NCI-H460 (cell line): ENCODE measurements around the gene ZNF772. TPM values are rescaled to one million over a fixed set of nuclear protein-coding genes. Genes with fewer than 3 reads are reported as not detected.
"Not testable (repeated sequence)": the region's sequence is repeated elsewhere in the genome, so short reads cannot be mapped to it uniquely, and the experiment has no call there.

Source experiments
- DNase-seq: peaks from one replicate; pipeline ENCODE4 v3.0.0-alpha.2; 2016; ENCODE audit warnings: low read depth; ENCODE audit errors: extremely low read depth
- polyA plus RNA-seq: library from polyadenylated mRNA; depleted of rRNA; stranded (reverse); fragments of >200 nt; gene quantifications from 2 replicates; pipeline ENCODE4 v1.2.3, GENCODE V29; 2014; cell fraction: nucleus; rRNA removed
- total RNA-seq: library from RNA; depleted of rRNA; stranded (reverse); fragments of >200 nt; shearing (Covaris generic); gene quantifications from 2 replicates; pipeline ENCODE4 v1.2.3, GENCODE V29; 2014; rRNA removed

The ZNF772 gene
- 6.1 and 9.4 TPM in 2 replicates for total RNA-seq
- polyA plus RNA-seq: 3.4 and 11.5 TPM in 2 replicates

- peak; percentile 86 for DNase-seq
These were observed at the start of gene ZNF772 for GRCh38 chr19:57477191-57478008. ZNF772 (minus strand) TSS chr19:57477566; CDS start chr19:57477309, 257 bp downstream.

GRCh38 chr19:57518021-57518420 lies 40.7 kb upstream of the ZNF772 start:
- DNase-seq: not testable (repeated sequence)

- DNase-seq: no peak
These were observed 37.9 kb upstream of the ZNF772 start for GRCh38 chr19:57515255-57515654.

DNA sequence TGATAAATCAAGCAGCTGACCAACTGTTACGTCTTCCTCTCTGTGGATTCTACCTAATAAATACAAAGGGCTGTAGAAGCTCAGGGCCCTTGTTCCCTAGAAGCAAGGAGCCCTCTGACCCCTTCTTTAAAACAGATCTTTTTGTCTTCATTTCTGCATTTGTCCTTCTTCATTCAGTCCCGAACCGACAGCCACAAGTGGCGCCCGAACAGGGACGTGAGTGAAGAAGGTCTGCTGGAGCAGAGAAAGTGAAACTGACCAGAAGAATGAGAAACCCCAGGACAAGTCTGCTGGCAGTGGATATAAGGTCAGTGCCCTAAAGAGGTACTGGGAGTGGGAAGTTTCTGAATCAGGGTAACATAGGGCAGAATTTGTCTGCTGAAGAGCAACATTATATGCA lies 35.5 kb upstream of the ZNF772 start:
- no peak for DNase-seq

DNA sequence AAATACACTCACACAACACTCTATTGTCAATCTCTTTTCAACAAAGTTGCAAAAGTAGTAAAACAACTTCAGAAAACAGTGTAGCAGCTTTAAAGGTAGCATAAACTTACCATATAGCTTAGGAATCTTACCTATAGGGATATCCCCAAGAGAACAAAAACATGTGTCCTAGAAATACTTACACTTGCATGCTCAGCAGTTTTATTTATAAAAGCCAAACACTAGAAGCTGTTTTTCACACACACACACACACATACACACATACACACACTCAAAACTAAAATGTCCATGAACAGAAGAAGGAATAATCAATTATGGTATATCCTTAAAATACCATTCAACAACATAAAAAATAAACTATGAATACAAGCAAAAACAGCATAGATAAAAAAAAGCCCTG lies 34.1 kb upstream of the ZNF772 start:
- no peak for DNase-seq

- DNase-seq: no peak
These were observed 28.8 kb upstream of the ZNF772 start for GRCh38 chr19:57506163-57506562.

DNA sequence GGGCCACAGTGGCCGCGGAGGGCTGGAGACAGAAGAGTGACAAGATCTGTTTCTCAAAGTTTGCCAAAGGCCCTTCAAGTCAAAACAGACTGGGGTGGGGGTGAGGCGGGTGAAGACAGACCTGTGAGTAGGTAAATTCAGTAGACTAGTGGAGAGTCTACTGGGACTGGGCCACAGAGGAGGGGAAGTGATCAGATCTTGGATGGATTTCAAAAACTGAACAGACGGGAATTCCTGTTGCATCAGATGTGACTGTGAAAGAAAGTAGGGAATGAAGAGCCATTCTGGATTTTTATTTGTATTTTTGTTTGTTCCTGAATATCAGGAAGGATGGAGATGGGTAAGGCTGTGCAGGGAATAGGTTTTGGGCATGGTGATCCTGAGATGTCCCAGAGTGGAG lies 23.0 kb upstream of the ZNF772 start:
- not testable (repeated sequence) for DNase-seq

DNA sequence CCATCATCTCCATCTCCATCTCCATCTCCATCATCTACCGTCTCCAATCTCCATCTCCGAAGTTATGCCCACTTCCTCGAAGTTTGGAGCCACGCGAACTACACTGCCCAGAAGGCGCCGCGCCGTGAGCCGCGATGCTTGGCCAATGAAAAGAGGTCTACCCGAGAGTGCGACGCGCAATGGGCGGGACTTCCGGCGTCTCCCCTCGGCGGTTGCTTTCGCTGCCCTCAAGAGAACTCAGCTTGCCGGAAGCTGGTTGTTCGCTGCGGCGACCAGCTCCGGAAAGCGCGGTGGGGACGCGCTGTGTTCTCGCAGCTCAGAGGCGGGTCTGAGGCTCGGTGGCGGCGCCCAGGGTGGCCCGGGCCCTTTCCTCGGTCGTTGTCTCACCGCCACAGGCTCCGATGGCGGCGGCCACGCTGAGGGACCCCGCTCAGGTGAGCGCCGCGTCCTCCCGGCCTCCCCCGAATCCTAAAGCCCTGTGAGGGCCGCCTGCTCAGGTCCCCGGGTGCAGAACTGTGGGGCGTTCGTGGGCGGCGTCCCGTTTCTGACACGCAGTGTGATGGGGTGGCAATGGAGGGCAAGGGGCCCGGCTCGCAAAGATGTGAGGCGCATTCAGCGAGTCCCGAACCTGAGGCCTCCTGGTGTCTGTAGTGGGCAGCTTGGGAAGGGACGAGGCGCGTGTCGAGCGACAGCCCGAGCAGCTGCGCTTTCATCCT lies 22.5 kb upstream of the ZNF772 start, which contains the start of gene ZNF773:
Gene ZNF773 (plus strand): TSS at position 259 of the 716 bp plus-strand sequence. CDS start 143 bp downstream, at position 402.
- DNase-seq: not testable (repeated sequence)

- DNase-seq: not testable (repeated sequence)
These were observed 21.9 kb upstream of the ZNF772 start for GRCh38 chr19:57499332-57499679.

DNA sequence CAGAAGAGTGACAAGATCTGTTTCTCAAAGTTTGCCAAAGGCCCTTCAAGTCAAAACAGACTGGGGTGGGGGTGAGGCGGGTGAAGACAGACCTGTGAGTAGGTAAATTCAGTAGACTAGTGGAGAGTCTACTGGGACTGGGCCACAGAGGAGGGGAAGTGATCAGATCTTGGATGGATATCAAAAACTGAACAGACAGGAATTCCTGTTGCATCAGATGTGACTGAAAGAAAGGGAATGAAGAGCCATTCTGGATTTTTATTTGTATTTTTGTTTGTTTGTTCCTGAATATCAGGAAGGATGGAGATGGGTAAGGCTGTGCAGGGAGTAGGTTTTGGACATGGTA lies 10.9 kb upstream of the ZNF772 start:
- not testable (repeated sequence) for DNase-seq

GRCh38 chr19:57487477-57488298 lies 10.3 kb upstream of the ZNF772 start, which contains the start of gene ZNF419:
ZNF419 (plus strand) TSS chr19:57487750; CDS start chr19:57487951, 201 bp downstream.
- peak; percentile 72 for DNase-seq

DNA sequence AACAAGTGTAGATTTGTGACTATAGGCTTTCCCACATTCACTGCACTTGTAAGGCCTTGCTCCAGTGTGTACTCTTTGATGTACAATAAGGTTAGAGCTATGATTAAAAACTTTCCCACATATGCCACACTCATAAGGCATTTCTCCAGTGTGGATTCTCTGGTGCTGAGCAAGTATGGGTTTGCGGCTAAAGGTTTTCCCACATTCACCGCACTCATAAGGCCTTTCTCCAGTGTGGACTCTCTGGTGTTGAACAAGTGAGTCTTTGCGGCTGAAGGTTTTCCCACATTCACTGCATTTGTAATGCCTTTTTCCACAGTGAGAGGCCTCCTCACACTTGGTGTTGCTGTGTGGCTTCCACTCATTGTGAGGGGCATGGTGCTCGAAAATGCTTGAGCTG lies 3.7 kb downstream of the ZNF772 start:
- DNase-seq: no peak

GRCh38 chr19:57466489-57466888 lies 10.9 kb downstream of the ZNF772 start:
- no peak for DNase-seq

- DNase-seq: peak; percentile 31
These were observed 11.5 kb downstream of the ZNF772 start for GRCh38 chr19:57465680-57466381.

GRCh38 chr19:57452307-57452706 lies 25.1 kb downstream of the ZNF772 start:
- no peak for DNase-seq

- DNase-seq: no peak
These were observed 34.2 kb downstream of the ZNF772 start for GRCh38 chr19:57443121-57443696.

DNA sequence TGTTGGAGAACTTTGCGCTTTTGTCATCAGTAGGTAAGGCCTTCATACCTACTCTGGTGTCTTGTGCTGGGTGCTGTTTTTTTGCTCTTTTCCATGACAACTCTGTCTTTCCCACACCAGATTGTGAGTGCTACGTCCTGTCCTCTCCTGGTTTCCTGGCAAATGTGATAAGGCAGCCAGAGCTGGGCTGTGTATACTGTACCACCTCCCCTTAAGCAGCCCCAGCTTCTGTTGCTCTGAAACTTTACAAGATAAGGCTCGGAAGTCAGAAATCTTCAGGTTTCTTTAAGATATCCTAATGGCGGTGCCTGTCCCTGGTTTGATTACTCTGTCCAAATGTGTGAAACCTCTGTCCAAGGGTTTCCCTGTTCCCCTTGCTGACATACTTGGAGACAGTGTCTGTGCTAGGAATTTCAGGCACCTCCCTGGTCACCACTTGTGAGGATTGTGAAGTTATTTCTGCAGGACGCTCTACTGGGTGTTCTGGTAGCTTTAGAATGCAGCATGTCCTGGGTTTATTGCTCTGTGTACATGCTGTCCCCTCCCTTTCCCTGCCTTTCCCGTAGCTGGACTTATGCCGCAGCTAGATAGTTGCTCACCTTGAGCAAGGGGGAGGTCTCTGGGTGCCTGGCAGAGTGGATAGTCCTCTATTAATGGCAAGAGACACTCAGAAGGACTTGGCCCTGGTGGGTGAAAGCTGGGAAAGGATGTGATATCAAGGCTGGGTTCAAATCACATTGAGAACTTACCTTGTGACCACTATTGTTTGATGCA lies 35.2 kb downstream of the ZNF772 start:
- DNase-seq: no peak

DNA sequence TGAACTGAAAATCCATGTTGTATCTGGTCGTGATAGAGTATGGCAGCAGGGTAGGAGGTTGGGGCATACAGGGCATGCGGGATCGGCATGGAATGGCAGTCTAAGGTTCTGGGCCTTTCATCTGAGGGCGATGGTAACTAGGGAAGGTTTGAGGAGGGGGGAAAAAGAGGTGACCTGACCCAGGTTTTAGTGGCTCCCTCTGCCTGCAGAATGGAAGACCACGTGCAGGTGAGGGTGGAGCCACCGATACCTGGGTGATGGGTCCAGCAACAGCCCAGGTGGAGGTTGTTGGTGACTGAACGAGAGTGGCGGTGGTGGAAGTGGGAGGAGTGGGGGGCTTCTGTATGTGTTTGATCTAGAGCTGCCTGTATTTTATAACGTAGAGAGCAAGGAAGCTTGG lies 38.4 kb downstream of the ZNF772 start:
- no peak for DNase-seq

GRCh38 chr19:57437931-57438330 lies 39.4 kb downstream of the ZNF772 start:
- no peak for DNase-seq
